Measurements from ENCODE around the gene PCBP2.
"Not testable (repeated sequence)": the region's sequence is repeated elsewhere in the genome, so short reads cannot be mapped to it uniquely, and the experiment has no call there.

PCBP2 gene

GRCh38 chr12:53474077-53474476 lies 22.2 kb downstream of the PCBP2 start:
- DNase-seq: no peak

- DNase-seq: no peak
Measured at GRCh38 chr12:53474819-53475218, 22.9 kb downstream of the PCBP2 start.

DNA sequence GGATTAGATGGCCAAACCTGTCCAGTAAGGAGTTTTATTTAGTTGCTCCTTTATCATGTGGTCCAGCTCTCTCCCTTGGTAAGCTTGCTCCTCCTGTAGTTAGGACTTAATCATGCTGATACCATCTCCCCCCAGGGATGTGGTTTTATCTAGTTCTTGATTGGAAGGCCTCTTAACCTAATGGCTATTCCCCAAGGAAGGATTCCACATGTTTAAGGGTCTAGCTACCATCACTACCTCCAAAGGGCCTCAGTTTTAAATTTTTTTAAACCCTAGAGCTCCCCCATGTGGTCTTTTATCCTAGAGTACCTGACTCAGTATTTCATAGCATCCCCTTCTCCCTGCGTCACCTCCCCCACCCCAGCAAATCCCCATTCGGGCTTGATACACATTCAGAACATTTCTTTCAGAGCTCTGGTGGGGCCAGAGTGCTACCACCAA lies 24.9 kb downstream of the PCBP2 start:
- DNase-seq: no peak

- DNase-seq: no peak
Measured at GRCh38 chr12:53478865-53479264, 27.0 kb downstream of the PCBP2 start.

DNA sequence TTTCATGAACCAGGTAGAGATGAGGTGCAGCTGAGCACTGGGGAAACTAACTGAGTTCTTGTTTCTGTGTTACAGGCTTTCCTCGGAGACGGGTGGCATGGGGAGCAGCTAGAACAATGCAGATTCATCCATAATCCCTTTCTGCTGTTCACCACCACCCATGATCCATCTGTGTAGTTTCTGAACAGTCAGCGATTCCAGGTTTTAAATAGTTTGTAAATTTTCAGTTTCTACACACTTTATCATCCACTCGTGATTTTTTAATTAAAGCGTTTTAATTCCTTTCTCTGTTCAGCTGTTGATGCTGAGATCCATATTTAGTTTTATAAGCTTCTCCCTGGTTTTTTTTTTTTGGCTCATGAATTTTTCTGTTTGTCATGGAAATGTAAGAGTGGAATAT lies 27.4 kb downstream of the PCBP2 start:
- no peak for DNase-seq

- no peak for DNase-seq
Measured at GRCh38 chr12:53480491-53481442, 28.9 kb downstream of the PCBP2 start.

GRCh38 chr12:53481458-53481857 lies 29.6 kb downstream of the PCBP2 start:
- not testable (repeated sequence) for DNase-seq

DNA sequence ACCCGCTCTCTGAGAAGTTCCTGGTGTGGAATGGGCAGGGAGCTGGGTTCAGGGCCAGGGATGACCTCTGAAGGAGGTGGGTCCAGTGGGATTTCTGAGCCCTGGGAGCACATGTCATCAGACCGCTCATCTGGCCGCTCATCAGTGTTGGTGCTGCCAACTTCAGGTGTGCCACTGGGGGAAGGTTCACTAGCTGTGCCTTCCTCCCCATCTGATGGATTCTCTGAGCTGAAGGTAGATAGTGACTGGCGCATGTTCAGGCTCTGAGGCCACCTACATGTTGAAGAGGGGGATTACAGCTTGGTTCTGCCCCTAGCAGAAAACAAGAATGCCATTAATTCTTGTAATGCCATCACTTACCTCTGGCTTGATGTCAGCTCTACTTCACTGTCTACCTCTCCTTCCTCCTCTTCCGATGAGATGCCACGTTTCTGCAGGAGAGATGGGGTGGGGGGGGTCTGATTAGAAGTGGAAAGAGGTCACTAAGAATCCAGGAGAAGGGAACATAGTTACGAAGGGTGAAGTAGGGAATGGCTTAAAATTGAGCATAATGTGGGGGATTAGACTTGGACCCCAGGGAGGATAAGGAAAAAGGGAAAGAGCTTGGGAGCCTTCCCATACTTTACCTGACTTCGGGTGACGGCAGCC lies 30.2 kb downstream of the PCBP2 start:
- DNase-seq: no peak

- DNase-seq: no peak
Measured at GRCh38 chr12:53482626-53483168, 30.8 kb downstream of the PCBP2 start.

DNA sequence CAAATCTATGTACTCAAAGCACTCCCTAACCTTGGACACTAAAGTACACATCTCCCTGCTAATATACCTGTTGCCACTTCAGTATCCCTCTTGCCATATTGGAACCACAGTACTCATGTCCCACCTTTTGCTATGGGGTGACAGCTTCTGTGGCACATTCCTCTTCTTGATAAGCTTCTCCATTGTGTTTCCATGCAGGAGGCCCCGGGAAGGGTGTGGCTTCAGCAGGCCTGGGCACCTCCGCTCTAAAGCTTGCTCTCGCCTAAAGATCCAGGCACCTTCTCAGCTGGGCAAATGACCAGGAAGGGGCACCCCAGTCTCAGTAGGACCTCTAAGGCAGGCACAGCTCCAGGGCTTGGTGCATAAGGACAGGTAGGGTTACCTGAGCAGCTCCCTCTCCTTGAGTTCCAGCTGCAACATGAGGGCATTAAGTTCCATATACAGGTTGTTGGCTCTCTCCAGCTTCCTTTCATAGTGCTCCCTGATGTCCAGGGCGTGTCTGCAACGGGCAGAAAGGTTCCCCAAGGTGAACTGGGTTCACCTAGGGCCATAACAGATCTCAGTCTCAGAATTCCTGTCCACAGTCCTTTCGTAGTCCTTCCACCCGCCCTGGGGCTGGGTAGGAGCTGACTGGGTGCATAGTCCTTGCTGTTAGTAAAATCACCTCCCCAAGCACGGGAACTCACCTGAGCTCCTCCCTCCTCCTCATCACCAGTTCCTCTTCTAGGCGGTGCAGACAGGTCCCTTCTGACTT lies 31.5 kb downstream of the PCBP2 start:
- no peak for DNase-seq

DNA sequence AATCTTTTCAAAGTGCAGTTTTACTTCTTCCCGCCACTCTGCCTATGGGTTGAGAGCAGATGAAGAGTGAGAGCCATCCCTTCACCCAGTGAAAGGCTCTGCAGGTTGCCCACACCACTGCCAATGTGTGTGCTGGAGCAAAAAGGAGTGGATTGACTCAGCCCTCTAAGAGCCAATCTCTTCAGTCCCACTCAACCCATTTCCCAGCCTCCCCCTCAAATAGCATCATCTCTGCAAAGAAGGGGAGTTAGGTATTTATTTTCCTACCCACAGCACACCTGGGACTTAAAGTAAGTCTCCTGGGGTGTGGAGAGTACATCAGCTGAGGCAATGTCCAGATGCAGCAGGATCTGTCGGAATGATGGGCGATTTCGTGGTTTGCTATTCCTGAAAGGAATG lies 32.1 kb downstream of the PCBP2 start:
- DNase-seq: no peak

DNA sequence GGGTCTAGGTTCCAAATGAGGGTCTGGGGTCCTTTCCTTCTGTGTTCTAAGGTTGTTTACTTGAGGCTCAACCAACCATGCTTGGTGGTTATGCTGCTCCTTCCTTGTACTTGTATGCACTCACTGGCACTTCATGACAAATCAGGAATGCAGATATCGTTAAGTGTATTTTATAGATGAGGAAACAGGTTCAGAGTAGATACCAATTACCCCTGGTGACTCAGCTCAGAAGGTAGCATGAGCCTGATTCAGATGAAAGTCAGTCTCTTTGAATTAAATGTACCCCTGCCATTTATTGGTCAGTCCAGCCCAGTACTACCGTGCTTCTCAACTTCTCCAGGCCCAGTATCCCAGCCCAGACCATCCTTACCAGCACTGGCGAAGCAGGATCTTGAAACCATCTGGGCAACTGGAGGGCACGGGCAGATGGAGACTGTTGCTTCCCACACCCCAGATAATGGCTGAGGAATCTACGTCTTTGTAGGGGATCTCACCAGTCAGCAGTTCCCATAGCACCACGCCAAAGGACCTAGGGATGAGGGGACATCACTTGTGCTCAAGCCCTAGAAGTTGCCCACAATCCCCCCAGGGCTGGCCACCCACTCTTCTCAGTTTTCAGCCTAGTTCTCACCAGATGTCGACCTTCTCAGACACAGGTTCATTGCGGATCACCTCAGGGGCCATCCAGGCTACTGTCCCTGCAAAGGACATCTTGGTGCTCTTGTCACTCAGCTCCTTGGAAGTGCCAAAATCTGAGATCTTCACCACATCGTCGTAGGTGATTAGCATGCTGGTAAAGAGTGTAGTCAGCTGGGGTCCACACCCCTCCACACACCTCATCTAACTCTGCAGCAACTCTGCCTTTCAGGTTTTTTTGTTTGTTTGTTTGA lies 33.0 kb downstream of the PCBP2 start:
- DNase-seq: no peak

DNA sequence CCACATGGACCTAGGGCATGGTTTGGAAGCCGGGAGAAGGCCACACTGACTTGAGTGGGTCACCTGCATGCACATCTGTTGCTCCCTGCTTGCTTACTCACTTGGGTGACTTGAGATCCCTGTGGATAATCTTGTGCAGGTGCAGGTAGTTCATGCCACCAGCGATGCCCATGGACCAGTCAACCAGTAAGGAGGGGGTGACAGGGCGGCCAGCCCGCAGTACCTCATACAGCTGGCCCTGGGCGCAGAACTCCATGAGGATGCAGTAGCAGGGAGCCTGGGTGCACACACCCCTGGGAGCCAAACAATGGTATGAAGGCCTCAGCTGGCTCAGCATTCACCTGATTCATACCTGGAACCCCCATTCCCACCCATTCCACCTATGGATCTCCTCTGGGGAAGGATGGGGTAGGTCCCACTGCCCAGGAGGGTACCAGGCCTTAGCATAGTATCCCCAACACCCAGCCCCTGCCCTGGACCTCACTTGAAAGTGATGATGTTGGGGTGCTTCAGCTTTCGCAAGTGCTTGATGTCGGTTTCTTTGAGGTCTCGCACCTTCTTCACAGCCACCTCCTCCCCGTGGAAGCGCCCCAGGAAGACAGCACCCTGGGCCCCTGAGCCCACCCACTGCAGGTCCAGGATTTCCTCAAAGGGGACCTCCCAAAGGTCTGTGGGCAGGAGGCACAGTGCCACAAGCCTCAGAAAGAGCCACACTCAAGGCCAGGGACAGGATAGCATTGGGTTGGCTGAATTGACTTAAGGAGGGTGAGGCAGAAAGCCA lies 34.2 kb downstream of the PCBP2 start:
- no peak for DNase-seq

GRCh38 chr12:53486736-53487487 lies 35.0 kb downstream of the PCBP2 start:
- no peak for DNase-seq

DNA sequence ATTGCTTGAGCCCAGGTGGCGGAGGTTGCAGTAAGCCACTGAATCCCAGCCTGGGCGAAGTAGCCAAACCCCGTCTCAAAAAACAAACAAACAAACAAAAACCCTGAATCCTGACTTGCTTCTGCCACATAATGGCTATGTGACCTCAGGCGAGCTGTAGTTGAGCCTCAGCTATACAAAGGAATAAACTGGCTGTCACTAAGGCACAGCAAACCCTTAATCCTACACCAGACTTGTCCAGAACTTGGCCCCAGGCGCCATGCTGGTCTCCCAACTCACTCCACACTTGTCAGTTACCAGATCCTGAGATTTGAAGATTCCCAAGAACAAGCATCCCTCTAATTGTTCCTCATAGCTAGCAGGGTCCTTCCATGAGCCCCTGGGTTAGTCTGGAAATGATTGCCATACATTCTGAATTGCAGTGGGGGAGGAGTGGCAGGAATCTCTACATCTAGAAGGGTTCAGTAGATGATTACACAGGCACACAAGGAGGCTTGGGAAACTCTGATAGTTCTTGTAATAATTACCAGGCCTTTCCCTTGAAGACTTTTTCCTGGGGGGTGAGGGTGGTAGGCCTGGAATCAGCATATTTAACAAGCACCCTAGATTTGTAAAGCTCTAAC lies 37.5 kb downstream of the PCBP2 start:
- DNase-seq: no peak

DNA sequence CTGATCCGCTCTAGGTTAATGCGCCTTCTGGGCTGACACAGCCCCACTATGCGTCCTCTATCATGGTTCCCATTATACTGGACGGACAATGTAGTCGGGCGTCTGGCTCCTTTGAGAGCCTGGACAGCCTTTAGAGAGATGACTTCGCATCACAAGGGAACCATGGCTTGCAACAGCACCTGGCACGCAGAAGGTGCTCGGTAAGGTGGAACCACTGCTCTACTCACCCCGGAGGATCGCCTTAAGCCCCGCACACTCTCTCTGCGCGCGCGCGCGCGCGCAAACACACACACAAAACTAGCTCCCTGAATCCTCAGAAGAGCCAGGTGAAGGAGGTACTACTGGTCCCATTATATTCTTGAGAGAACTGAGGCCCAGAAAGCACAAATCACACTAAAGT lies 40.3 kb downstream of the PCBP2 start:
- no peak for DNase-seq

DNA sequence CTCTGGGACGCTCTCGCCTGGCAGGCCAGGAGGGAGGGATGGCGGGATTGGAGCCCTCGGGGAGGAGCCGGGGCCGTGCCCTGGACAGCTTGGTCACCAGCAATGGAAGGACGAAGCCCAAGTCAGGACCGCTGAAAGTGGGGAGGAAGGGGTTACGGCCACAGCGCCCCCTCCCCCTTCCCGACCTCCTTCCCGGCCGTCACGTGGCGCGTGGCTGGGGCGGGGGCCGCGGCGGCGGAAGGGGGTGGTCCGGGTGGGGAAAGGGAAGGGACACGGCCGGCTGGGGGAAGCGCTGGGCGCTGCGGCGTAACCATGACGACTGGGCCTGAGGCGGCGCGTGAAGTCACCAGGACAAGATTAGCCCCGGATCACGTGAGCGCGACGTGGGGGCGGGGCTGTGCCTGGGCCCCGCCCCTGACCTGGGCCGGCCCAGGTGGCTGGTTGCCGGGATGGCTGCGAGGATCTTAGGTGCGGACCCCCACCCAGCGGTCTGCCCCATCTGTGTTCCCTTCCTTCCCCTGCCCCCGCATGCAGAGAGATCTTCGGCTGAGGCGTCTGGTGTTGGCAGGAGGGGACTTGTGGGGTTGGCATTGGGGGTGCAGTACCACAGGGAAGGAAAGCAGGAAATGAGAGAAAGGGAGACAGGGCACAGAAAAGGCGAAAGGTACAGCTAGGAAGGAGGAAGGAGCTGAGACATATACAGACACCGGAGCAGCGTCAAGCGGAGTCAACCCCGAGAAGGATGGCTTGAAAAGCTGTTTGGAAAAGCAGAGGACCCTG lies 41.1 kb downstream of the PCBP2 start:
- peak; percentile 87 for DNase-seq

GRCh38 chr12:53493610-53494391 lies 41.9 kb downstream of the PCBP2 start:
- DNase-seq: no peak
